Mucosa of descending colon (tissue), 3 donors: ENCODE data around the gene POU2AF3. TPM values are rescaled to one million over a fixed set of nuclear protein-coding genes. Genes with fewer than 3 reads are reported as not detected.
A peak's percentile ranks its signal among the peaks of the same experiment; 100 is the strongest.

Experiments
- ATAC-seq: fragments of 200-7000 bp; cut with Tn5 transposase; one replicate; pipeline ENCODE4 v1.9.1; 2020; ENCODE audit warnings: mild to moderate bottlenecking, moderate library complexity
- DNase-seq, 3 donors: peaks; one replicate each; pipeline ENCODE4 v3.0.0-alpha.2; 2020
- H3K36me3 ChIP-seq: fragments of 200-600 bp; one replicate; pipeline ENCODE4 v1.8.0; 2021; ENCODE audit warnings: low read depth, mild to moderate bottlenecking
- H3K4me1 ChIP-seq: fragments of 200-600 bp; one replicate; pipeline ENCODE4 v1.8.0; 2021; ENCODE audit warnings: low read depth, mild to moderate bottlenecking
- H3K4me3 ChIP-seq: fragments of 200-600 bp; one replicate; pipeline ENCODE4 v1.8.0; 2021; ENCODE audit warnings: mild to moderate bottlenecking
- H3K9me3 ChIP-seq: fragments of 200-600 bp; one replicate; pipeline ENCODE4 v1.8.0; 2021; ENCODE audit warnings: mild to moderate bottlenecking
- CTCF ChIP-seq: fragments of 200-600 bp; IDR thresholded peaks from one replicate; pipeline ENCODE4 v1.8.0; 2022; ENCODE audit warnings: antibody characterized with exemption, mild to moderate bottlenecking
- intact Hi-C, 2 donors: fragments of 100-400 bp; cut with DNase I in 1 of 2; cut with micrococcal nuclease in 1 of 2; formaldehyde crosslinking; loops; one replicate each; pipeline versions ENCODE4 v1.11.0 to v1.11.1; 2022; cut with DNase I, micrococcal nuclease
- total RNA-seq, 3 donors: library from RNA; stranded (reverse); fragmentation: NEBNext Ultra II Directional in 2 of 3; extraction: Animal tissue kit (Norgen Biotek cat#: 25700) in 2 of 3; gene quantifications; one replicate each; pipeline versions ENCODE4 v1.2.1 to v1.2.4, GENCODE V29; 2021 to 2023
- donor health status: DM: no; HTN: no; CAD: no; lungs with moderate emphysema.
- donor health status: DM: no; HTN: no; CAD: no.
- donor health status: DM: no; HTN: yes; CAD: no.

POU2AF3 gene
- total RNA-seq, 3 donors from 2014 or later: 6.7 to 14.5 (median 8.1) TPM

GRCh38 chr11:111325259-111325658 lies 26.9 kb downstream of the POU2AF3 start:
- intact Hi-C loops: no loop called here
- DNase-seq (no peak), ATAC-seq (no peak)
- H3K9me3 ChIP-seq: no peaks in the 10 kb centered on the region
- H3K36me3 ChIP-seq: no peaks in the 10 kb centered on the region
- H3K4me3 ChIP-seq: no peak overlapping the region
- no peaks in the 10 kb centered on the region for H3K4me1 ChIP-seq
- no peak for TF ChIP-seq CTCF

- H3K4me3 ChIP-seq: no peak overlapping the region
- DNase-seq: no peak
- no peak for ATAC-seq
- intact Hi-C loops: no loop called here
- no peak for TF ChIP-seq CTCF
- H3K9me3 ChIP-seq: no peaks in the 10 kb centered on the region
- H3K36me3 ChIP-seq: no peaks in the 10 kb centered on the region
- no peaks in the 10 kb centered on the region for H3K4me1 ChIP-seq
These were observed 28.5 kb downstream of the POU2AF3 start for GRCh38 chr11:111326824-111327223.

DNA sequence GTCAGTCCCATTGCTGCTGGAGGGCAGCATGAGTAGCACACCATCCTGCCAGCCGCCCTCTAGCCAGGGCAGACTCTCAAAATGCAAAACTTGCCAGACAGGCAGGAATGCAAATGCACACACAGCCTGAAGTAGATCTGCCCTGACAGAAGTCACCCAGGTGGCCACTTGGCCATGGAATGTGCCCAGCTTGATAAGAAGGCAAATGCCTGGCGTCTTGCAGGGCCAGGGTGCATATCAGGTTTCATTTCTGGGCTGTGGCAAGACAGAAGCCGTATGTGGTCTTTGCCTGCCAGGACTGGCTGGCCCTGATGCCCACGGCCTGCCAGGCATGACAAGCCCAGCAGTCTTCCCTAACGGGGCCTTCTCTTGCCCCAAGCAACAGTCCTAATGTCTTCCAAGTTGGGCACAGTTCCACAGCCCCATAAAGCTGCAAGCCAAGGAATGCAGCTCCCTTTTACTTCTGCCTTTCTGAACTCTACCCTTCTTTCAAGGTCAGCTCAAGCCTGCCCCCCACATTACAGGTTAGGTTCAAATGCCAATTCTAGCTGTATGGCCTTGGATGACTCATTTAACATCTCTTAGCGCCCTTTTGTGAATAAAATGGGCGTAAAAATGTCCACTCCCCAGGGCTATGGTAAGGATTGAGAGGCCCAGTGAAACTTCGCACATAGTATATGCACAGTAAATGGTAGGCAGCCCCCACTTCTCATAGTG lies 29.7 kb downstream of the POU2AF3 start:
- intact Hi-C loops: no loop called here
- no peaks in the 10 kb centered on the region for H3K9me3 ChIP-seq
- no peak for DNase-seq
- peak; percentile 26 for ATAC-seq
- no peaks in the 10 kb centered on the region for H3K36me3 ChIP-seq
- no peak for TF ChIP-seq CTCF
- no peak overlapping the region for H3K4me3 ChIP-seq
- H3K4me1 ChIP-seq: no peaks in the 10 kb centered on the region

DNA sequence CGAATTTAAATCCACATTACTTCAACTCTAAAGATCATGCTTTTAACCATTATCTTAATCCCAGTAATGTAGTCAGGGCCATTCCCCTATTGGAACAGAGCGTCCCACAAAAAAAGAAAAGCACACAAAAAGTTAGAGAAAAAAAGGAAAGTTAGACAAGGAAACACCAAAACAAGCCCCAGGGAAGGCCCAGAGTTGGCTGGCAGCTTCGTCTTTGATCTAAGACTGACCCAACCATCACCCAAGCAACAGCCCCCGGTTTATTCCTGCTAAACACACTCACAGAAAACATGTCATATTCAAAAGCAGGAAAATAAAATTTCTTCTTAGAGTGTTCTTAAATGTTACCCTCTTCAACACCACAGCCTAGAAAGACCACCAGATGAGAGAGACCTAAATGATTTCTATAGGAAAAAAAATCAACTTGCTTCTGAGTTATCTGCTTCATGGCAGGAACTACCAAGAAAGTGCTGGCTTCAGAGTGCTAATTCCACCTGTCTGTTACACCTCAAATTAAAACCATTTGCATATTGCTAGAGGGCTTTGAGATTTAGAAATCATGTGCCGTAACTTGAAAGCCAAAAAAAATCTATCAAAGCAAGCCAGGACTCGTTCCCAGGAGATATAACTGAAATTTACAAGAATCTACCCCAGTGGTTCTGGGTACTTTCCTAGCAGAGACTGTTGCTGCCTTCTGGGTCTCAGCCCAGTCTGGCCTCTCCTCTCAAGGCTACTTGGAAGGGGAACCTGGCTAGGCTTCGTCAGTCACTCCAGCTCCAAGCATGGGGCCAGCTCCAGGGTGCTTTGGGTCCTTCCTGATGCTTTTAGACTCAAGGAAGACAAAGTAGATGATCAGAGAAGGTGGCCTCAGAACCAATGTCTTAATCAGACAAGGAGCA lies 31.2 kb downstream of the POU2AF3 start:
- H3K4me3 ChIP-seq: no peak overlapping the region
- no peaks in the 10 kb centered on the region for H3K9me3 ChIP-seq
- peaks cover 7% of the 10 kb centered on the region for H3K4me1 ChIP-seq
- no peak for TF ChIP-seq CTCF
- no peak for ATAC-seq
- intact Hi-C loops: no loop called here
- no peaks in the 10 kb centered on the region for H3K36me3 ChIP-seq
- no peak for DNase-seq

DNA sequence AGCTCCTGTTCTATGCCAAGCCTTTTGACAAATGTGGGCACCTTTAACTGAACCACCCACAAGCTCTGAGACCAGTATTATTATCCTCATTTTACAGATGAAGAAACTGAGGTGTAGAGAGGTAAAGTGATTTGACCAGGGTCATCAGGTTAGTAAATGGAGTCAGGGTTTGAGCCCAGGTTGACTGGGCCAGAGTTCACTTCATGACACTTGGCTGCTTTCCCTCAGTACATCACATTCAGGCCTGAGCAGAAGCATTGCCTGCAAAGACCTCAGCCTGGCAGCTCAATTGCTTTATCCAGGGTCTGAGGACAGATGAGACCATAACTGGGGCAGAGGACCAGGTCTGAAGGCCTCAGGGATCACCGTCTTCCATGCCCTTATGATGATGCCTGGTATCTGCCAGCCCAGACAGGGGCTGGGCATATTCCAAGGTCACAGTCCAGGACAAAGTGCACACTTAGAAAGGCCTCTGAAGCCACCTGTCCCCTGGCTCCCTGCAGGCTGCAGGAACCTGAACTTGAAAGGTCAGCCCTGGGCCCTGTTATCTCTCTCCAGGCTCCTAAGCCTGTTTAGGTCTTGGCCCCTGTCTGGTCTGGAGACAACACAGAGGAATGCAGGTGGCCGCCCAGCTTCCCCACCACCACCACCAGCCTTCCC lies 32.0 kb downstream of the POU2AF3 start:
- no peaks in the 10 kb centered on the region for H3K36me3 ChIP-seq
- TF ChIP-seq CTCF: no peak
- no peak for DNase-seq
- no peak for ATAC-seq
- intact Hi-C loops: no loop called here
- H3K4me1 ChIP-seq: peaks cover 15% of the 10 kb centered on the region
- no peak overlapping the region for H3K4me3 ChIP-seq
- H3K9me3 ChIP-seq: no peaks in the 10 kb centered on the region
